ENCODE results near the gene COG1.

DNA sequence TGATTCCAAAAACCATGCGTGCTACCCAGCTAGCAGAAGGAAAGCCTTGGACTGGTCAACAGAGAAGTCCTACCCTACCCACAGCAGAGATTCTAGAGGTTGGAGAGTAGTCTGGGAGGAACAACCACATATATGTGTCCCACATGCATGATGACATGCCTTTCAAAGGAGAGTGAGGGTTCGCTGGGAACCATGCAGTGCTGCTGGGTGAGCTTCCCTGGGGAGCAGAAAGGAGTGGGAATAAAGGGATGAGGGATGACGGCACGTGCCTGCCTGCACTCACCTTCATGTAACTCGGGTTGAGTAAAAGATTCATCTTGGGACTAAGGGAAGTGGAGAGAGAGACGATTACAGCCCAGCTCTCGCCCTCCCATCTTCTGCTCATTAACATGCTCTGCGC is 59.0 kb downstream of the COG1 start:
- TF ChIP-seq, protein P1, sequence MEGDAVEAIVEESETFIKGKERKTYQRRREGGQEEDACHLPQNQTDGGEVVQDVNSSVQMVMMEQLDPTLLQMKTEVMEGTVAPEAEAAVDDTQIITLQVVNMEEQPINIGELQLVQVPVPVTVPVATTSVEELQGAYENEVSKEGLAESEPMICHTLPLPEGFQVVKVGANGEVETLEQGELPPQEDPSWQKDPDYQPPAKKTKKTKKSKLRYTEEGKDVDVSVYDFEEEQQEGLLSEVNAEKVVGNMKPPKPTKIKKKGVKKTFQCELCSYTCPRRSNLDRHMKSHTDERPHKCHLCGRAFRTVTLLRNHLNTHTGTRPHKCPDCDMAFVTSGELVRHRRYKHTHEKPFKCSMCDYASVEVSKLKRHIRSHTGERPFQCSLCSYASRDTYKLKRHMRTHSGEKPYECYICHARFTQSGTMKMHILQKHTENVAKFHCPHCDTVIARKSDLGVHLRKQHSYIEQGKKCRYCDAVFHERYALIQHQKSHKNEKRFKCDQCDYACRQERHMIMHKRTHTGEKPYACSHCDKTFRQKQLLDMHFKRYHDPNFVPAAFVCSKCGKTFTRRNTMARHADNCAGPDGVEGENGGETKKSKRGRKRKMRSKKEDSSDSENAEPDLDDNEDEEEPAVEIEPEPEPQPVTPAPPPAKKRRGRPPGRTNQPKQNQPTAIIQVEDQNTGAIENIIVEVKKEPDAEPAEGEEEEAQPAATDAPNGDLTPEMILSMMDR (IDR thresholded peaks at IDR 0.05; ENCODE audit: low read length) = no peak
- no peak for TF ChIP-seq EZH2 (IDR thresholded peaks at IDR 0.05; ENCODE audit: borderline replicate concordance, low read length)

Measured in OCI-LY1 (cell line).